AG04450 (cell line): Measurements from ENCODE around the gene DYNLT2. TPM values are rescaled to one million over a fixed set of nuclear protein-coding genes. Genes with fewer than 3 reads are reported as not detected.

Source experiments
- CTCF ChIA-PET: fragments of 300-600, 350-600 bp; formaldehyde crosslinking; extraction: SDS; loops from one replicate; lab custom pipeline; 2022; ENCODE audit warnings: antibody characterized with exemption, inconsistent platforms; lab: Charles Lee
- POLR2A ChIA-PET: fragments of 350-600 bp; formaldehyde crosslinking; extraction: SDS; loops from one replicate; lab custom pipeline; 2021; ENCODE audit warnings: antibody characterized with exemption, inconsistent platforms; lab: Yijun Ruan, JAX
- DNase-seq: peaks from one replicate; pipeline ENCODE4 v3.0.0-alpha.2; 2011; ENCODE audit warnings: low read depth, low spot score
- H3K27ac ChIP-seq: one replicate; pipeline ENCODE4 v1.5.1; 2012; ENCODE audit warnings: low read depth, low read length, control low read depth
- H3K27me3 ChIP-seq: one replicate; pipeline ENCODE4 v1.6.0; 2012; ENCODE audit warnings: low read length; ENCODE audit not compliant: control insufficient read depth, insufficient read depth
- H3K4me3 ChIP-seq: 2 replicates; pipeline ENCODE4 v1.5.1; 2011; ENCODE audit warnings: mild to moderate bottlenecking, low read depth, low read length, control low read depth
- H3K9me3 ChIP-seq: 2 replicates; pipeline ENCODE4 v1.5.1; 2012; ENCODE audit warnings: low read length; ENCODE audit not compliant: control insufficient read depth, insufficient read depth
- polyA plus RNA-seq: library from polyadenylated mRNA; depleted of rRNA; stranded (reverse); fragments of >200 nt; gene quantifications from 2 replicates; pipeline ENCODE4 v1.2.3, GENCODE V29; 2011
- TF ChIP-seq, protein P1 (sequence below): IDR thresholded peaks from 2 replicates; pipeline ENCODE4 v1.5.1; 2011; ENCODE audit warnings: low read depth, low read length, control low read depth, inconsistent platforms

Gene DYNLT2
- polyA plus RNA-seq, 1 experiment: 0.64 TPM

- TF ChIP-seq, protein P1, sequence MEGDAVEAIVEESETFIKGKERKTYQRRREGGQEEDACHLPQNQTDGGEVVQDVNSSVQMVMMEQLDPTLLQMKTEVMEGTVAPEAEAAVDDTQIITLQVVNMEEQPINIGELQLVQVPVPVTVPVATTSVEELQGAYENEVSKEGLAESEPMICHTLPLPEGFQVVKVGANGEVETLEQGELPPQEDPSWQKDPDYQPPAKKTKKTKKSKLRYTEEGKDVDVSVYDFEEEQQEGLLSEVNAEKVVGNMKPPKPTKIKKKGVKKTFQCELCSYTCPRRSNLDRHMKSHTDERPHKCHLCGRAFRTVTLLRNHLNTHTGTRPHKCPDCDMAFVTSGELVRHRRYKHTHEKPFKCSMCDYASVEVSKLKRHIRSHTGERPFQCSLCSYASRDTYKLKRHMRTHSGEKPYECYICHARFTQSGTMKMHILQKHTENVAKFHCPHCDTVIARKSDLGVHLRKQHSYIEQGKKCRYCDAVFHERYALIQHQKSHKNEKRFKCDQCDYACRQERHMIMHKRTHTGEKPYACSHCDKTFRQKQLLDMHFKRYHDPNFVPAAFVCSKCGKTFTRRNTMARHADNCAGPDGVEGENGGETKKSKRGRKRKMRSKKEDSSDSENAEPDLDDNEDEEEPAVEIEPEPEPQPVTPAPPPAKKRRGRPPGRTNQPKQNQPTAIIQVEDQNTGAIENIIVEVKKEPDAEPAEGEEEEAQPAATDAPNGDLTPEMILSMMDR: no peak
- peak; percentile 18 for DNase-seq
- H3K27me3 ChIP-seq: no peaks in the 10 kb centered on the region
- ChIA-PET POLR2A (interaction anchor here (1.1 to 2.0 kb wide), 3 partner anchors 14 to 29 kb away, joined by 3 to 4 read pairs (median 3); partner anchors contain the start of genes DYNLT2 and ERMARD), CTCF (interaction anchor here (1.6 to 1.8 kb wide), 2 partner anchors 67 to 766 kb away, joined by 5 to 6 read pairs; no protein-coding TSS in a partner anchor)
- no peaks in the 10 kb centered on the region; the same call in 1 of the 2 replicates for H3K9me3 ChIP-seq
- peak overlapping the region; percentile 79 for H3K27ac ChIP-seq
- H3K4me3 ChIP-seq: peak overlapping the region; percentile 71
These were observed 28.8 kb downstream of the DYNLT2 start for GRCh38 chr6:169722362-169723199.

- no peak overlapping the region for H3K4me3 ChIP-seq
- CTCF ChIA-PET: no interaction called here
- H3K27ac ChIP-seq: no peak overlapping the region
- H3K9me3 ChIP-seq: no peaks in the 10 kb centered on the region; the same call in 1 of the 2 replicates
- POLR2A ChIA-PET: no interaction called here
- TF ChIP-seq, protein P1: 0 out of 2 replicates have a peak, but pooled peaks have one; percentile 8
- no peaks in the 10 kb centered on the region for H3K27me3 ChIP-seq
- no peak for DNase-seq
These were observed 31.0 kb downstream of the DYNLT2 start for GRCh38 chr6:169720207-169720855.

DNA sequence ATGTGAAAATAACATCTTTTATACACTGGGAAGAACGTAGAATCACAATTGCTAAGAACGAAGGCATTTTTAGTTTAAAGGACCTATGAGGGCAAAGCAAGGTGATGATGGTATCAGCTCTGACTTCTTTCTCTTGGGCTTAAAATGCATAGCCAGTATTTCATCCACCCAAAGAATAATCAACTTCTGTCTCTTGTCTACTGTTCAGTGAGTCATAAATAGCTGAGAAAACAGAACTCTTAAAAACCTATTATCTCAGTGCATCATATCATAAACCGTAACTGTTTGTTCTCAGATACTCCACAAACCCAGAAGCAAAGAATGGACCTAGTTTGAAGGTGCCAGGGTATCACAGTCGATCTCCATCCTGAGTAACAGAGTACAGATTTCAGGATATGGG is 32.3 kb downstream of the DYNLT2 start:
- POLR2A ChIA-PET: no interaction called here
- no peaks in the 10 kb centered on the region for H3K27me3 ChIP-seq
- no peak overlapping the region for H3K4me3 ChIP-seq
- H3K9me3 ChIP-seq: no peaks in the 10 kb centered on the region
- TF ChIP-seq, protein P1: no peak
- no peak for DNase-seq
- H3K27ac ChIP-seq: no peak overlapping the region
- CTCF ChIA-PET: interaction anchor here (1.6 kb wide), 1 partner anchor 14 kb away, joined by 6 read pairs; no protein-coding TSS in a partner anchor

GRCh38 chr6:169714595-169714994 is 36.8 kb downstream of the DYNLT2 start:
- POLR2A ChIA-PET: no interaction called here
- TF ChIP-seq, protein P1: no peak
- Histone ChIP-seq H3K9me3 (no peaks in the 10 kb centered on the region), H3K27ac (no peak overlapping the region), H3K27me3 (no peaks in the 10 kb centered on the region), H3K4me3 (no peak overlapping the region)
- CTCF ChIA-PET: interaction anchor here (1.3 kb wide), 1 partner anchor 816 kb away, joined by 4 read pairs; no protein-coding TSS in a partner anchor
- DNase-seq: no peak
